DND-41 (cell line): ENCODE results near the gene ST7.

Experiments used
- ATAC-seq: fragments of 200-7000 bp; cut with Tn5 transposase; 3 replicates; pipeline ENCODE4 v1.9.1; 2021; ENCODE audit warnings: low read depth; ENCODE audit not compliant: insufficient read depth
- DNase-seq: peaks from one replicate; pipeline ENCODE4 v3.0.0-alpha.2; 2020
- H2AFZ ChIP-seq: 2 replicates; pipeline ENCODE4 v1.6.0; 2012; ENCODE audit warnings: low read depth, low read length
- H3K27ac ChIP-seq: 2 replicates; pipeline ENCODE4 v1.5.1; 2012; ENCODE audit warnings: low read length, inconsistent platforms
- H3K27me3 ChIP-seq: fragments of 200-600 bp; sonication (generic); 2 replicates; pipeline ENCODE4 v1.6.0; 2012; ENCODE audit warnings: low read length, mild to moderate bottlenecking, inconsistent platforms; ENCODE audit not compliant: insufficient read depth, poor library complexity
- H3K36me3 ChIP-seq: 2 replicates; pipeline ENCODE4 v1.5.1; 2012; ENCODE audit warnings: low read length, inconsistent platforms; ENCODE audit not compliant: insufficient read depth
- H3K4me1 ChIP-seq: 2 replicates; pipeline ENCODE4 v1.5.1; 2012; ENCODE audit warnings: mild to moderate bottlenecking, low read length; ENCODE audit not compliant: insufficient read depth
- H3K4me2 ChIP-seq: 2 replicates; pipeline ENCODE4 v1.6.0; 2012; ENCODE audit warnings: mild to moderate bottlenecking, moderate library complexity, low read length, inconsistent platforms; ENCODE audit not compliant: insufficient read depth
- H3K4me3 ChIP-seq, 2 experiments: fragments of 200-600 bp in 1 of 2; shearing (Covaris generic) in 1 of 2; 2 replicates each; pipeline ENCODE4 v1.5.1; 2012 to 2016; ENCODE audit warnings: inconsistent platforms in 2 of 2, low read length in 2 of 2, mild to moderate bottlenecking in 2 of 2, low read depth in 1 of 2, moderate library complexity in 1 of 2
- H3K79me2 ChIP-seq: 2 replicates; pipeline ENCODE4 v1.6.0; 2012; ENCODE audit warnings: low read length, inconsistent platforms; ENCODE audit not compliant: insufficient read depth
- H3K9ac ChIP-seq: 2 replicates; pipeline ENCODE4 v1.6.0; 2012; ENCODE audit warnings: low read depth, mild to moderate bottlenecking, inconsistent platforms, low read length, moderate library complexity
- H3K9me3 ChIP-seq: 2 replicates; pipeline ENCODE4 v1.5.1; 2012; ENCODE audit warnings: low read length, moderate library complexity, mild to moderate bottlenecking, inconsistent platforms; ENCODE audit not compliant: insufficient read depth, severe bottlenecking
- H4K20me1 ChIP-seq: 2 replicates; pipeline ENCODE4 v1.6.0; 2012; ENCODE audit warnings: low read length; ENCODE audit not compliant: insufficient read depth
- CTCF ChIP-seq: IDR thresholded peaks from 2 replicates; pipeline ENCODE4 v1.5.1; 2012; ENCODE audit warnings: borderline replicate concordance, low read length, moderate library complexity, mild to moderate bottlenecking; ENCODE audit not compliant: poor library complexity, severe bottlenecking; ENCODE audit errors: extremely low read depth
- EZH2 ChIP-seq: IDR thresholded peaks from 3 replicates; pipeline ENCODE4 v1.6.1; 2012; ENCODE audit warnings: borderline replicate concordance, low read depth, mild to moderate bottlenecking, moderate library complexity, low read length, inconsistent platforms; ENCODE audit not compliant: severe bottlenecking

The ST7 gene

GRCh38 chr7:116929914-116930913 is 23.1 kb upstream of the ST7 start:
- Histone ChIP-seq H3K4me3 (no peak overlapping the region), H3K4me2 (no peak overlapping the region), H3K9ac (no peak overlapping the region)

GRCh38 chr7:116932566-116932965 is 20.7 kb upstream of the ST7 start:
- Histone ChIP-seq H3K4me2 (no peak overlapping the region), H3K9ac (no peak overlapping the region), H3K4me1 (no peaks in the 10 kb centered on the region), H3K27ac (no peak overlapping the region), H3K27me3 (peaks cover 2% of the 10 kb centered on the region), H3K4me3 (no peak overlapping the region), H3K9me3 (no peaks in the 10 kb centered on the region), H2AFZ (no peak overlapping the region), H3K79me2 (no peaks in the 10 kb centered on the region), H4K20me1 (no peaks in the 10 kb centered on the region), H3K36me3 (no peaks in the 10 kb centered on the region)
- no peak for TF ChIP-seq CTCF
- no peak for TF ChIP-seq EZH2
- ATAC-seq (no peak), DNase-seq (no peak)

More at GRCh38 chr7:116929914-116930913, 23.1 kb upstream of the ST7 start:
- no peak for TF ChIP-seq EZH2
- TF ChIP-seq CTCF, result peak; percentile 94
- DNase-seq, result peak; percentile 69
- H3K4me1 ChIP-seq, result no peaks in the 10 kb centered on the region
- H4K20me1 ChIP-seq, result no peaks in the 10 kb centered on the region
- no peak overlapping the region for H3K27ac ChIP-seq
- peak; percentile 91 for ATAC-seq
- no peaks in the 10 kb centered on the region for H3K36me3 ChIP-seq
- H3K9me3 ChIP-seq, result no peaks in the 10 kb centered on the region
- peaks cover 2% of the 10 kb centered on the region for H3K27me3 ChIP-seq
- no peak overlapping the region for H2AFZ ChIP-seq
- H3K79me2 ChIP-seq, result no peaks in the 10 kb centered on the region

GRCh38 chr7:116933465-116933864 is 19.8 kb upstream of the ST7 start:
- no peaks in the 10 kb centered on the region for H3K36me3 ChIP-seq
- H3K9me3 ChIP-seq, result no peaks in the 10 kb centered on the region
- H3K27me3 ChIP-seq, result peaks cover 2% of the 10 kb centered on the region
- H2AFZ ChIP-seq, result no peak overlapping the region
- ATAC-seq, result no peak
- no peaks in the 10 kb centered on the region for H3K4me1 ChIP-seq
- no peaks in the 10 kb centered on the region for H3K79me2 ChIP-seq
- no peak overlapping the region for H3K9ac ChIP-seq
- no peak for TF ChIP-seq CTCF
- TF ChIP-seq EZH2, result no peak
- no peak overlapping the region for H3K4me3 ChIP-seq
- no peak overlapping the region for H3K27ac ChIP-seq
- no peak overlapping the region for H3K4me2 ChIP-seq
- H4K20me1 ChIP-seq, result no peaks in the 10 kb centered on the region
- DNase-seq, result no peak
